CMK (cell line): ENCODE measurements around the gene SMAD7.
"Not testable (repeated sequence)": the region's sequence is repeated elsewhere in the genome, so short reads cannot be mapped to it uniquely, and the experiment has no call there.

Experiments
- DNase-seq: peaks from one replicate; pipeline ENCODE4 v3.0.0-alpha.2; 2010; ENCODE audit warnings: low read depth

The SMAD7 gene

GRCh38 chr18:48876590-48876989 lies 74.2 kb downstream of the SMAD7 start:
- DNase-seq = no peak

GRCh38 chr18:48875942-48876511 lies 74.7 kb downstream of the SMAD7 start:
- DNase-seq = no peak

GRCh38 chr18:48875314-48875941 lies 75.3 kb downstream of the SMAD7 start:
- no peak for DNase-seq

- DNase-seq = no peak
These were observed 76.0 kb downstream of the SMAD7 start for GRCh38 chr18:48874701-48875162.

- DNase-seq = no peak
These were observed 76.5 kb downstream of the SMAD7 start for GRCh38 chr18:48874233-48874632.

- DNase-seq = no peak
These were observed 78.3 kb downstream of the SMAD7 start for GRCh38 chr18:48872234-48873145.

- DNase-seq = no peak
These were observed 79.2 kb downstream of the SMAD7 start for GRCh38 chr18:48871391-48872166.

- not testable (repeated sequence) for DNase-seq
These were observed 79.8 kb downstream of the SMAD7 start for GRCh38 chr18:48870926-48871325.
